H1 (cell line): ENCODE results near the gene DYNLT2. TPM values are rescaled to one million over a fixed set of nuclear protein-coding genes. Genes with fewer than 3 reads are reported as not detected.

ENCODE experiments used
- CTCF ChIA-PET: fragments of 300-600 bp; sonication (Branson Sonifier 250); formaldehyde crosslinking; loops from one replicate; lab custom pipeline; 2021; ENCODE audit not compliant: partially characterized antibody; lab: Charles Lee
- POLR2A ChIA-PET: fragments of 300-600 bp; sonication (Branson Sonifier 250); formaldehyde crosslinking; loops from one replicate; lab custom pipeline; 2021; ENCODE audit warnings: inconsistent platforms; ENCODE audit not compliant: partially characterized antibody; lab: Charles Lee
- DNase-seq, 2 experiments: peaks; one replicate each; pipeline versions ENCODE4 v3.0.0 to v3.0.0-alpha.2; 2010 to 2022; ENCODE audit warnings: low spot score in 2 of 2, low read depth in 1 of 2, mixed read lengths in 1 of 2
- FAIRE-seq: peaks from 2 replicates; lab custom pipeline; 2011; peaks lifted over from hg19 to GRCh38; lab: Jason Lieb, UNC
- H2AFZ ChIP-seq: 2 replicates; pipeline ENCODE4 v1.8.1; 2012; ENCODE audit warnings: low read length, inconsistent platforms
- H2AK5ac ChIP-seq: 2 replicates; pipeline ENCODE4 v1.6.1; 2013; ENCODE audit warnings: low read depth, low read length
- H2BK120ac ChIP-seq: replicated peaks from 2 replicates; pipeline ENCODE3; 2013; ENCODE audit warnings: low read depth, low read length, inconsistent platforms
- H2BK12ac ChIP-seq: 2 replicates; pipeline ENCODE4 v1.6.1; 2013; ENCODE audit warnings: low read depth, low read length
- H2BK15ac ChIP-seq: 2 replicates; pipeline ENCODE4 v1.6.1; 2013; ENCODE audit warnings: low read length
- H2BK20ac ChIP-seq: 2 replicates; pipeline ENCODE4 v1.6.1; 2013; ENCODE audit warnings: low read length
- H2BK5ac ChIP-seq: 2 replicates; pipeline ENCODE4 v1.6.1; 2013; ENCODE audit warnings: low read depth, low read length
- H3K14ac ChIP-seq: 2 replicates; pipeline ENCODE4 v1.6.1; 2013; ENCODE audit warnings: inconsistent platforms; ENCODE audit not compliant: insufficient read length
- H3K18ac ChIP-seq: 2 replicates; pipeline ENCODE4 v1.6.1; 2013; ENCODE audit warnings: low read length; ENCODE audit errors: extremely low read depth
- H3K23ac ChIP-seq: 2 replicates; pipeline ENCODE4 v1.6.1; 2013; ENCODE audit warnings: inconsistent platforms; ENCODE audit not compliant: insufficient read length
- H3K23me2 ChIP-seq: 2 replicates; pipeline ENCODE4 v1.6.1; 2013; ENCODE audit warnings: low read depth, low read length
- H3K27ac ChIP-seq: 2 replicates; pipeline ENCODE4 v1.6.1; 2011; ENCODE audit warnings: low read depth, low read length, inconsistent platforms
- H3K27me3 ChIP-seq, 4 experiments: replicated peaks in 1 of 4; 1 replicate in 1 of 4; 2 replicates in 3 of 4; pipeline versions ENCODE4 v1.6.1 to v1.8.1; 2011 to 2013; ENCODE audit warnings: low read length in 3 of 4, mild to moderate bottlenecking in 3 of 4, inconsistent platforms in 2 of 4, mixed read lengths in 2 of 4, moderate library complexity in 1 of 4; ENCODE audit not compliant: control insufficient read depth in 3 of 4, insufficient read depth in 3 of 4; ENCODE audit errors: extremely low read depth in 1 of 4
- H3K36me3 ChIP-seq, 4 experiments: 2 replicates each; pipeline versions ENCODE4 v1.6.1 to v1.8.1; 2011 to 2013; ENCODE audit warnings: mild to moderate bottlenecking in 4 of 4, low read length in 3 of 4, moderate library complexity in 2 of 4, control low read depth in 1 of 4, inconsistent platforms in 1 of 4; ENCODE audit not compliant: insufficient read depth in 4 of 4, control insufficient read depth in 2 of 4
- H3K4ac ChIP-seq: replicated peaks from 2 replicates; pipeline ENCODE3; 2013; ENCODE audit warnings: low read length, low read depth, mixed read lengths, inconsistent platforms; ENCODE audit not compliant: insufficient read length
- H3K4me1 ChIP-seq, 4 experiments: replicated peaks in 1 of 4; 1 replicate in 1 of 4; 2 replicates in 3 of 4; pipeline versions ENCODE4 v1.6.1 to v1.8.1; 2011 to 2013; ENCODE audit warnings: low read length in 3 of 4, inconsistent platforms in 2 of 4, mixed read lengths in 1 of 4; ENCODE audit not compliant: insufficient read depth in 4 of 4, control insufficient read depth in 3 of 4
- H3K4me2 ChIP-seq, 2 experiments: 2 replicates each; pipeline versions ENCODE4 v1.6.1 to v1.8.1; 2011 to 2013; ENCODE audit warnings: low read depth in 2 of 2, low read length in 2 of 2, control low read depth in 1 of 2, inconsistent platforms in 1 of 2, mild to moderate bottlenecking in 1 of 2; ENCODE audit not compliant: insufficient read depth in 1 of 2
- H3K4me3 ChIP-seq, 4 experiments: fragments of 200-600, 300-600 bp in 1 of 4; sonication (generic), shearing (Covaris generic), sonication (Bioruptor Twin) in 1 of 4; 2 replicates each; pipeline versions ENCODE4 v1.5.1 to v1.8.1; 2011 to 2016; ENCODE audit warnings: low read length in 4 of 4, low read depth in 3 of 4, control low read depth in 2 of 4, inconsistent platforms in 2 of 4, mild to moderate bottlenecking in 2 of 4, mixed read lengths in 1 of 4, moderate library complexity in 1 of 4; ENCODE audit not compliant: insufficient read depth in 2 of 4; ENCODE audit errors: extremely low read depth in 1 of 4
- H3K56ac ChIP-seq: replicated peaks from 2 replicates; pipeline ENCODE3; 2013; ENCODE audit warnings: low read depth, mild to moderate bottlenecking, mixed read lengths, low read length, inconsistent platforms; ENCODE audit not compliant: insufficient read length
- H3K79me1 ChIP-seq: 2 replicates; pipeline ENCODE4 v1.6.1; 2013; ENCODE audit warnings: low read depth, low read length, control low read depth
- H3K79me2 ChIP-seq, 2 experiments: 2 replicates each; pipeline versions ENCODE4 v1.6.1 to v1.8.1; 2012 to 2013; ENCODE audit warnings: low read length in 2 of 2, mild to moderate bottlenecking in 2 of 2, inconsistent platforms in 1 of 2; ENCODE audit not compliant: insufficient read depth in 2 of 2, control insufficient read depth in 1 of 2
- H3K9ac ChIP-seq, 4 experiments: replicated peaks in 1 of 4; 1 replicate in 1 of 4; 2 replicates in 3 of 4; pipeline versions ENCODE4 v1.6.1 to v1.8.1; 2011 to 2013; ENCODE audit warnings: low read depth in 3 of 4, low read length in 3 of 4, control low read depth in 2 of 4, mild to moderate bottlenecking in 2 of 4, moderate library complexity in 2 of 4, inconsistent platforms in 1 of 4; ENCODE audit errors: extremely low read depth in 1 of 4
- H3K9me3 ChIP-seq, 2 experiments: 2 replicates each; pipeline versions ENCODE4 v1.6.1 to v1.8.1; 2012 to 2013; ENCODE audit warnings: mild to moderate bottlenecking in 2 of 2, moderate library complexity in 2 of 2, control low read depth in 1 of 2, inconsistent platforms in 1 of 2, low read depth in 1 of 2, low read length in 1 of 2, mixed read lengths in 1 of 2; ENCODE audit not compliant: insufficient read depth in 2 of 2
- H4K20me1 ChIP-seq, 2 experiments: replicated peaks in 1 of 2; 2 replicates each; pipeline versions ENCODE3 to v1.8.1; 2011 to 2013; ENCODE audit warnings: inconsistent platforms in 2 of 2, low read length in 2 of 2, mild to moderate bottlenecking in 1 of 2; ENCODE audit not compliant: insufficient read depth in 2 of 2, control insufficient read depth in 1 of 2
- H4K5ac ChIP-seq: 2 replicates; pipeline ENCODE4 v1.6.1; 2013; ENCODE audit warnings: low read length, low read depth, mixed read lengths, inconsistent platforms; ENCODE audit not compliant: insufficient read length
- H4K8ac ChIP-seq: 2 replicates; pipeline ENCODE4 v1.8.0; 2013; ENCODE audit warnings: mild to moderate bottlenecking, moderate library complexity, low read length, inconsistent platforms; ENCODE audit not compliant: insufficient read depth; ENCODE audit errors: extremely low read depth
- H4K91ac ChIP-seq: replicated peaks from 2 replicates; pipeline ENCODE3; 2013; ENCODE audit warnings: low read length, mixed read lengths, inconsistent platforms; ENCODE audit not compliant: insufficient read length
- GABPA ChIP-seq: IDR thresholded peaks from 2 replicates; pipeline ENCODE4 v1.6.1; 2011; ENCODE audit warnings: mild to moderate bottlenecking, low read length, moderate library complexity, borderline replicate concordance; ENCODE audit not compliant: insufficient read depth
- TAF1 ChIP-seq: IDR thresholded peaks from 2 replicates; pipeline ENCODE4 v1.6.1; 2011; ENCODE audit warnings: mild to moderate bottlenecking, low read depth, low read length
- WGBS, 2 experiments: shearing (Covaris generic) in 1 of 2; methylation state at CpG; one replicate each; pipeline versions ENCODE4 v1.1.6 to v1.1.7; 2013 to 2015; ENCODE audit warnings: low lambda C conversion rate in 2 of 2, mixed read lengths in 2 of 2, inconsistent platforms in 1 of 2, low coverage in 1 of 2, missing lambda C conversion rate in 1 of 2; ENCODE audit not compliant: insufficient replicate concordance in 2 of 2, insufficient coverage in 1 of 2, insufficient read length in 1 of 2; ENCODE audit errors: extremely low coverage in 1 of 2, missing lambda C conversion rate in 1 of 2; 5-methylcytosine and 5-hydroxymethylcytosine counted together
- polyA plus RNA-seq, 7 experiments: library from polyadenylated mRNA; depleted of rRNA in 3 of 7; stranded (reverse) in 5 of 7; unstranded in 2 of 7; fragments of >200 nt in 5 of 7; fragments of 200-250 nt in 2 of 7; gene quantifications; 1 replicate in 5 of 7; 2 replicates in 1 of 7; 4 replicates in 1 of 7; pipeline versions ENCODE4 v1.2.1 to v1.2.3, GENCODE V29; 2011 to 2013; ENCODE audit warnings: missing spikeins in 2 of 7, mixed read lengths in 2 of 7
- total RNA-seq: library from RNA; stranded (reverse); fragmentation: NEBNext Ultra II Directional; extraction: Animal tissue kit (Norgen Biotek cat#: 25700); gene quantifications from 2 replicates; pipeline ENCODE4 v1.2.1, GENCODE V29; 2021

DYNLT2 gene
- total and polyA plus RNA-seq, 2 of the 8 experiments (the other 6 are each of a cell fraction or from before 2014, with no cell fraction given), result 0.48 to 1.8 TPM

GRCh38 chr6:169714595-169714994, 36.8 kb downstream of the DYNLT2 start:
- Histone ChIP-seq H2AFZ (no peak overlapping the region), H4K20me1 (peaks cover 0 to 1% of the 10 kb centered on the region in 2 experiments), H3K79me1 (no peaks in the 10 kb centered on the region), H2BK15ac (no peak overlapping the region), H3K14ac (no peak overlapping the region), H2AK5ac (no peak overlapping the region), H3K9ac (no peak overlapping the region), H2BK12ac (no peak overlapping the region), H3K9me3 (no peaks in the 10 kb centered on the region), H3K18ac (no peak overlapping the region), H3K27me3 (no peaks in the 10 kb centered on the region), H4K5ac (no peak overlapping the region), H2BK120ac (no peak overlapping the region), H4K8ac (no peak overlapping the region), H3K23me2 (no peaks in the 10 kb centered on the region), H3K23ac (no peak overlapping the region), H2BK5ac (no peak overlapping the region), H3K4ac (no peak overlapping the region), H2BK20ac (no peak overlapping the region), H3K56ac (no peak overlapping the region), H3K4me2 (no peak overlapping the region), H3K4me1 (no peaks in the 10 kb centered on the region), H3K36me3 (peaks cover 0 to 84% (median 23%) of the 10 kb centered on the region in 4 experiments; a peak in 7 of 8 replicates), H4K91ac (no peak overlapping the region), H3K4me3 (no peak overlapping the region), H3K27ac (no peak overlapping the region), H3K79me2 (peaks cover 0 to 19% of the 10 kb centered on the region in 2 experiments; a peak in 2 of 4 replicates)
- FAIRE-seq (no peak), DNase-seq (no peak)
- CTCF ChIA-PET, result no interaction called here
- POLR2A ChIA-PET, result interaction anchor here (6.4 kb wide), 1 partner anchor 11 kb away, joined by 41 read pairs; the partner anchor contains the start of genes C6orf120 and WDR27
- WGBS, 2 experiments, result 94% methylated on average over 9 of the region's 9 CpGs; no CpG with 5 or more reads in 1 of the 2 experiments
- TF ChIP-seq TAF1 (no peak), GABPA (no peak)
